Panc1 (cell line): Measurements from ENCODE around the gene ZNF823. TPM values are rescaled to one million over a fixed set of nuclear protein-coding genes. Genes with fewer than 3 reads are reported as not detected.

Source experiments
- ATAC-seq: fragments of 200-7000 bp; cut with Tn5 transposase; 2 replicates; pipeline ENCODE4 v1.9.1; 2020; ENCODE audit warnings: mild to moderate bottlenecking, moderate library complexity
- BruUV-seq: library from RNA; stranded (reverse); fragments of 400-500 nt; replicated peaks from 2 replicates; lab custom pipeline; 2021; lab: Mats Ljungman, UMichigan
- CTCF ChIA-PET: fragments of 300-600 bp; sonication (Branson Sonifier 250); formaldehyde crosslinking; loops from one replicate; lab custom pipeline; 2022; ENCODE audit warnings: antibody characterized with exemption; lab: Charles Lee
- POLR2A ChIA-PET: fragments of 300-600 bp; sonication (Branson Sonifier 250); formaldehyde crosslinking; loops from one replicate; lab custom pipeline; 2022; ENCODE audit warnings: antibody characterized with exemption; lab: Charles Lee
- DNase-seq: peaks from one replicate; pipeline ENCODE4 v3.0.0-alpha.2; 2010; ENCODE audit warnings: low read depth, low spot score
- H3K27ac ChIP-seq: 2 replicates; pipeline ENCODE4 v1.5.1; 2011; ENCODE audit warnings: mild to moderate bottlenecking, low read length, inconsistent platforms
- H3K27me3 ChIP-seq: fragments of 200-500 bp; sonication (Bioruptor generic); 2 replicates; pipeline ENCODE4 v1.6.0; 2014; ENCODE audit warnings: low read length, inconsistent platforms; ENCODE audit not compliant: control insufficient read depth, insufficient read depth
- H3K36me3 ChIP-seq: fragments of 200-500 bp; sonication (Bioruptor generic); 2 replicates; pipeline ENCODE4 v1.5.1; 2014; ENCODE audit warnings: inconsistent platforms, mild to moderate bottlenecking, low read length, moderate library complexity; ENCODE audit not compliant: control insufficient read depth, insufficient read depth
- H3K4me1 ChIP-seq: 2 replicates; pipeline ENCODE4 v1.5.1; 2011; ENCODE audit warnings: inconsistent platforms, mild to moderate bottlenecking, low read length, moderate library complexity; ENCODE audit not compliant: control insufficient read depth, insufficient read depth
- H3K4me3 ChIP-seq, 2 experiments: 2 replicates each; pipeline ENCODE4 v1.5.1; 2011 to 2012; ENCODE audit warnings: low read depth in 2 of 2, low read length in 2 of 2, mild to moderate bottlenecking in 2 of 2, inconsistent platforms in 1 of 2, moderate library complexity in 1 of 2
- H3K9me3 ChIP-seq: fragments of 200-500 bp; sonication (Bioruptor generic); 2 replicates; pipeline ENCODE4 v1.5.1; 2014; ENCODE audit warnings: low read depth, mild to moderate bottlenecking, inconsistent platforms, low read length, moderate library complexity; ENCODE audit not compliant: control insufficient read depth, insufficient read depth
- POLR2AphosphoS5 ChIP-seq: IDR thresholded peaks from 2 replicates; pipeline ENCODE4 v1.6.1; 2012; ENCODE audit warnings: mild to moderate bottlenecking, low read depth, low read length, moderate library complexity
- REST ChIP-seq, 2 experiments: IDR thresholded peaks; 2 replicates each; pipeline ENCODE4 v1.6.1; 2011 to 2012; ENCODE audit warnings: low read depth in 2 of 2, control low read depth in 1 of 2, low read length in 1 of 2, mild to moderate bottlenecking in 1 of 2, moderate library complexity in 1 of 2; ENCODE audit not compliant: insufficient read depth in 1 of 2
- SIN3A ChIP-seq: IDR thresholded peaks from 2 replicates; pipeline ENCODE4 v1.6.1; 2012; ENCODE audit warnings: low read depth, mild to moderate bottlenecking, low read length, moderate library complexity, borderline replicate concordance; ENCODE audit not compliant: insufficient read depth
- TCF7L2 ChIP-seq: IDR thresholded peaks from 2 replicates; pipeline ENCODE4 v1.6.1; 2011; ENCODE audit warnings: mild to moderate bottlenecking, low read depth, low read length, inconsistent platforms
- in situ Hi-C: cut with HindIII; loops from 2 replicates; pipeline ENCODE4 v1.10.0; 2016; ENCODE audit warnings: low sequenced_read_pairs, low pct_unique_long_range_greater_than_20kb
- intact Hi-C: fragments of 100-400 bp; cut with micrococcal nuclease; formaldehyde crosslinking; loops from one replicate; pipeline ENCODE4 v1.10.0; 2022; ENCODE audit not compliant: unreplicated experiment
- total RNA-seq: library from RNA; stranded (reverse); gene quantifications from one replicate; pipeline ENCODE4 v1.2.1, GENCODE V29; 2021; ENCODE audit not compliant: unreplicated experiment
- TF ChIP-seq, protein P1 (sequence below): fragments of 450-650 bp; IDR thresholded peaks from 2 replicates; pipeline ENCODE4 v1.5.1; 2017; ENCODE audit warnings: mild to moderate bottlenecking

The ZNF823 gene
- total RNA-seq, 1 experiment from 2014 or later, result 5.0 TPM

DNA sequence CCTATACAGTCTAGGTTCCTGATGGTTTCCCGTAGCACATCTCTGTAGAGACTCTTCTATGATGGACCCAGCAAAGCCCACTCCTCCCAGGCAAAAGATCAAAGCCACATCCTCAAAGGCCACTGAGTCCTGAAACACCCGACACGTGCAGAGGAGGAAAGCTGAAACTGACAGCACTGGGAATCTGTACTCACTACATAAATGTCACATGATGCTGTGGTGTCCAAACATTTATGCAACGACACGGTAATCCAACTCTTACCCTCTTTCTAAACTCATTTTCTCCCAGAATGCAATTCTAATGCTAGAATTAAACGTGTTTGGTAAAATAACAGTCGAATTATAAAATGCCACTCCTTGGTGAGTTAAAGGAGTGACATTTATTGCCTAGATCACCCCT lies 21.1 kb upstream of the ZNF823 start:
- in situ Hi-C loops, result no loop called here

GRCh38 chr19:11756965-11757364 lies 18.2 kb upstream of the ZNF823 start:
- no peaks in the 10 kb centered on the region for H3K27me3 ChIP-seq
- CTCF ChIA-PET, result no interaction called here
- ATAC-seq (no peak), DNase-seq (no peak)
- no peak overlapping the region for H3K27ac ChIP-seq
- TF ChIP-seq POLR2AphosphoS5 (no peak), REST (IDR thresholded peaks at IDR 0.05; ENCODE audit: insufficient read depth in 1 of 2, low read depth in 2 of 2, low read length in 1 of 2) (no peak), TCF7L2 (no peak), SIN3A (no peak)
- TF ChIP-seq, protein P1, sequence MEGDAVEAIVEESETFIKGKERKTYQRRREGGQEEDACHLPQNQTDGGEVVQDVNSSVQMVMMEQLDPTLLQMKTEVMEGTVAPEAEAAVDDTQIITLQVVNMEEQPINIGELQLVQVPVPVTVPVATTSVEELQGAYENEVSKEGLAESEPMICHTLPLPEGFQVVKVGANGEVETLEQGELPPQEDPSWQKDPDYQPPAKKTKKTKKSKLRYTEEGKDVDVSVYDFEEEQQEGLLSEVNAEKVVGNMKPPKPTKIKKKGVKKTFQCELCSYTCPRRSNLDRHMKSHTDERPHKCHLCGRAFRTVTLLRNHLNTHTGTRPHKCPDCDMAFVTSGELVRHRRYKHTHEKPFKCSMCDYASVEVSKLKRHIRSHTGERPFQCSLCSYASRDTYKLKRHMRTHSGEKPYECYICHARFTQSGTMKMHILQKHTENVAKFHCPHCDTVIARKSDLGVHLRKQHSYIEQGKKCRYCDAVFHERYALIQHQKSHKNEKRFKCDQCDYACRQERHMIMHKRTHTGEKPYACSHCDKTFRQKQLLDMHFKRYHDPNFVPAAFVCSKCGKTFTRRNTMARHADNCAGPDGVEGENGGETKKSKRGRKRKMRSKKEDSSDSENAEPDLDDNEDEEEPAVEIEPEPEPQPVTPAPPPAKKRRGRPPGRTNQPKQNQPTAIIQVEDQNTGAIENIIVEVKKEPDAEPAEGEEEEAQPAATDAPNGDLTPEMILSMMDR, result no peak
- H3K9me3 ChIP-seq, result peaks cover 15% of the 10 kb centered on the region; the same call in 1 of the 2 replicates
- POLR2A ChIA-PET, result interaction anchor here (0.6 kb wide), 1 partner anchor 206 kb away, joined by 4 read pairs; no protein-coding TSS in a partner anchor
- intact Hi-C loops, result no loop called here
- no peaks in the 10 kb centered on the region for H3K36me3 ChIP-seq
- BruUV-seq, result no TSS peak
- no peak overlapping the region for H3K4me3 ChIP-seq
- no peaks in the 10 kb centered on the region for H3K4me1 ChIP-seq
- in situ Hi-C loops, result no loop called here

More for the DNA sequence above, 21.1 kb upstream of the ZNF823 start:
- Histone ChIP-seq H3K4me3 (no peak overlapping the region), H3K27me3 (no peaks in the 10 kb centered on the region), H3K36me3 (no peaks in the 10 kb centered on the region), H3K4me1 (no peaks in the 10 kb centered on the region), H3K9me3 (peaks cover 15% of the 10 kb centered on the region; the same call in 1 of the 2 replicates), H3K27ac (no peak overlapping the region)
- ATAC-seq (no peak), DNase-seq (no peak)
- ChIA-PET POLR2A (no interaction called here), CTCF (no interaction called here)
- intact Hi-C loops, result no loop called here
- TF ChIP-seq REST (IDR thresholded peaks at IDR 0.05; ENCODE audit: insufficient read depth in 1 of 2, low read depth in 2 of 2, low read length in 1 of 2) (no peak), TCF7L2 (no peak), POLR2AphosphoS5 (no peak), SIN3A (no peak)
- TF ChIP-seq, protein P1, result no peak
- BruUV-seq, result no TSS peak
